MM.1S (cell line): ENCODE data around the gene C13orf46.

Experiments
- DNase-seq: peaks from one replicate; pipeline ENCODE4 v3.0.0-alpha.2; 2015
- H2AFZ ChIP-seq: fragments of 300-600 bp; sonication (generic); 2 replicates; pipeline ENCODE4 v1.6.0; 2016; ENCODE audit warnings: antibody characterized with exemption, low read length
- H3F3A ChIP-seq: fragments of 300-600 bp; sonication (generic); 2 replicates; pipeline ENCODE4 v1.6.1; 2016; ENCODE audit warnings: mild to moderate bottlenecking, antibody characterized with exemption, low read length, moderate library complexity, mixed read lengths; ENCODE audit not compliant: insufficient read depth
- H3K27ac ChIP-seq: fragments of 300-600 bp; sonication (generic); 2 replicates; pipeline ENCODE4 v1.5.1; 2016; ENCODE audit warnings: mild to moderate bottlenecking, low read length
- H3K27me3 ChIP-seq: fragments of 300-600 bp; sonication (generic); replicated peaks from 2 replicates; pipeline ENCODE4 v1.6.0; 2016; ENCODE audit warnings: low read length; ENCODE audit not compliant: insufficient read depth
- H3K36me3 ChIP-seq: fragments of 300-600 bp; sonication (generic); replicated peaks from 2 replicates; pipeline ENCODE4 v1.6.1; 2016; ENCODE audit warnings: mild to moderate bottlenecking, low read length, mixed read lengths; ENCODE audit not compliant: insufficient read depth
- H3K4me1 ChIP-seq: fragments of 300-600 bp; sonication (generic); 2 replicates; pipeline ENCODE4 v1.6.1; 2016; ENCODE audit warnings: low read length, mixed read lengths
- H3K4me2 ChIP-seq: fragments of 300-600 bp; sonication (generic); 2 replicates; pipeline ENCODE4 v1.6.0; 2016; ENCODE audit warnings: low read depth, low read length
- H3K4me3 ChIP-seq: fragments of 300-600 bp; sonication (generic); 2 replicates; pipeline ENCODE4 v1.5.1; 2016; ENCODE audit warnings: low read length, mixed read lengths
- H3K79me2 ChIP-seq: fragments of 300-600 bp; sonication (generic); 2 replicates; pipeline ENCODE4 v1.6.1; 2016; ENCODE audit warnings: mixed run types, low read length, mixed read lengths
- H3K9ac ChIP-seq: fragments of 300-600 bp; sonication (generic); 2 replicates; pipeline ENCODE4 v1.6.1; 2016; ENCODE audit warnings: low read length, mixed read lengths
- H3K9me2 ChIP-seq: fragments of 300-600 bp; sonication (generic); replicated peaks from 2 replicates; pipeline ENCODE4 v1.6.1; 2016; ENCODE audit warnings: mild to moderate bottlenecking, low read length, mixed read lengths; ENCODE audit not compliant: insufficient read depth
- H3K9me3 ChIP-seq: fragments of 300-600 bp; sonication (generic); replicated peaks from 2 replicates; pipeline ENCODE4 v1.6.1; 2016; ENCODE audit warnings: mild to moderate bottlenecking, low read length, mixed read lengths; ENCODE audit not compliant: insufficient read depth
- H4K20me1 ChIP-seq: fragments of 300-600 bp; sonication (generic); 2 replicates; pipeline ENCODE4 v1.6.1; 2016; ENCODE audit warnings: mild to moderate bottlenecking, low read length, moderate library complexity, mixed read lengths; ENCODE audit not compliant: insufficient read depth
- EZH2 ChIP-seq: fragments of 300-600 bp; sonication (generic); optimal IDR thresholded peaks from 2 replicates; pipeline ENCODE3; 2017; ENCODE audit warnings: low read depth, mild to moderate bottlenecking, antibody characterized with exemption, low read length, mixed read lengths
- EZH2phosphoT487 ChIP-seq: fragments of 300-600 bp; sonication (generic); IDR thresholded peaks from 2 replicates; pipeline ENCODE4 v1.6.1; 2018; ENCODE audit warnings: antibody characterized with exemption, low read length
- TF ChIP-seq, protein P1 (sequence below): fragments of 300-600 bp; sonication (generic); IDR thresholded peaks from 2 replicates; pipeline ENCODE4 v1.5.1; 2016; ENCODE audit warnings: antibody characterized with exemption, low read length, mixed read lengths

Gene C13orf46

DNA sequence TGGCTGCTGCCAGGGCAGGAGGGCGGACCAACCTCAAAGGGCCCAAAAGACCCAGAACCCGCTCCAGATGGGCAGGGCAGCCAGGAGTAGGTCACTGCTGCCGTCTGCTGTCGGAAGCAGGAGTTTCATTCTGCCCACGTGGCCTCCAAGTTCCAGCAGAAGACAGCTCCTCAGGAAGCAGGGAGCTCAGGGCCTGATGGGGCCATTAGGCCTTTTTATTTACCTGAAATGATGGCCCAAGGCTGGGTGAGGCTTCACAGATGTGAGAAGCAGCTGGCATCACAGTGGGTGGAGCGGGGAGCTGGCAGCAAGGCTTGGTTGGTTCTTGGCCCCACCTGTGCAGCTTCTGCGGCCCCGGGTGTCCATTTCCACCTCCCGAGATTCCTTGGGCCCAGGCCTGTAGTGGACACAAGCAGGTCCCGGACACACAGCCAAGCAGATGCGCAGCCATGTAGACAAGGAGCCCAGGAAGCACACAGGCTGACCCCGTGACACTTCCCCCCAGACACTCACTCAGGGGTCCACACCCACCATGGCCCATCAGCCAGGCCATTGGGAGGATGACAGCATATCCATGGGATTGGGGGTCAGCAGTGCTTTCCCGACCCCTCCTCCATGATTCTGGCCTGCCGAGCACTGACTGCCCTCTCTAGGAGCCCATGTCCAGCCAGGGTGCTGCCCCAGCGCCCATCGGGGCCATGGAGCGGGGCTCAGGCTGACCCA lies 26.4 kb downstream of the C13orf46 start:
- Histone ChIP-seq H2AFZ (no peak overlapping the region), H4K20me1 (no peaks in the 10 kb centered on the region), H3K36me3 (no peaks in the 10 kb centered on the region), H3K4me1 (no peaks in the 10 kb centered on the region), H3K27me3 (no peaks in the 10 kb centered on the region), H3K9me3 (no peaks in the 10 kb centered on the region), H3K9ac (no peak overlapping the region), H3K9me2 (no peaks in the 10 kb centered on the region), H3K79me2 (no peaks in the 10 kb centered on the region), H3F3A (no peaks in the 10 kb centered on the region), H3K4me3 (no peak overlapping the region), H3K27ac (no peak overlapping the region), H3K4me2 (no peak overlapping the region)
- TF ChIP-seq EZH2 (no peak), EZH2phosphoT487 (no peak)
- TF ChIP-seq, protein P1, sequence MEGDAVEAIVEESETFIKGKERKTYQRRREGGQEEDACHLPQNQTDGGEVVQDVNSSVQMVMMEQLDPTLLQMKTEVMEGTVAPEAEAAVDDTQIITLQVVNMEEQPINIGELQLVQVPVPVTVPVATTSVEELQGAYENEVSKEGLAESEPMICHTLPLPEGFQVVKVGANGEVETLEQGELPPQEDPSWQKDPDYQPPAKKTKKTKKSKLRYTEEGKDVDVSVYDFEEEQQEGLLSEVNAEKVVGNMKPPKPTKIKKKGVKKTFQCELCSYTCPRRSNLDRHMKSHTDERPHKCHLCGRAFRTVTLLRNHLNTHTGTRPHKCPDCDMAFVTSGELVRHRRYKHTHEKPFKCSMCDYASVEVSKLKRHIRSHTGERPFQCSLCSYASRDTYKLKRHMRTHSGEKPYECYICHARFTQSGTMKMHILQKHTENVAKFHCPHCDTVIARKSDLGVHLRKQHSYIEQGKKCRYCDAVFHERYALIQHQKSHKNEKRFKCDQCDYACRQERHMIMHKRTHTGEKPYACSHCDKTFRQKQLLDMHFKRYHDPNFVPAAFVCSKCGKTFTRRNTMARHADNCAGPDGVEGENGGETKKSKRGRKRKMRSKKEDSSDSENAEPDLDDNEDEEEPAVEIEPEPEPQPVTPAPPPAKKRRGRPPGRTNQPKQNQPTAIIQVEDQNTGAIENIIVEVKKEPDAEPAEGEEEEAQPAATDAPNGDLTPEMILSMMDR = no peak
- DNase-seq = no peak

DNA sequence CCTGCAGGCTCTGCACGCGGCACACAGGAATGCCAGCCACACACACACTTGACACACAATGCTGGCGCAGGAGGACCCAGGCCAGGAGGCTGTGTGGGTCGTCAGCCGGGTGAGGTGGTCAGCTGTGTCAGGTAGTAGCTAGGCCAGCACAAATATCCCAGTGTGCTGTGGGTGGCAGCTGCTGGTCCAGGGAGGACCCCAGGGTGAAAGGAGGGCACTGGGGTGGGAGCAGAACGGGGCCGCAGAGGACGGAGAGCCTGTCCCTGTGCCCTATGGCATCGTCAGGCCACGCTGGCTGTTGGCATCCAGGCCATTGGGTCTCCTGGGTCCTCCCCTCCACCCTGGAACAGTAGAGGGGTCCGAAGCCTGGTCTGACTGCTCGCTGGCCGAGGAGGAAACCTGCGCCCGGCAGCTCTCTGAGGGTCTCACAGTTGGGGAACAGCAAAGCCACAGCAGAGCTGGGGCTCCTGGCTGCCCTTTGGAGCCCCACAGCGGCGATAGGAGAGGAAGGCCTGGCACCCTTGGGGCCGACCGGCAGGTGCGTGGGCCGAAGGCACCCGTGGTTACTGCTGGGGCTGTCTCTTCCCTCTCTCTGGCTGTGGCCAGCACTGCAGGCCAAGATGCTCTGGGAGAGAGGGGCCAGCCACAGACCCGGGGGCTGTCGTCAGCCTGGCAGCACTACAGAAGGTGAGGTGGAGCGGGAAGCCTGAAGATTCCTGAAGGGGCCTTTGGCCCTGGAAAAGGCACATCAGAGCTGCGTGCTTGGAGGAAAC lies 27.3 kb downstream of the C13orf46 start:
- no peak overlapping the region for H3K9ac ChIP-seq
- no peaks in the 10 kb centered on the region for H3K9me3 ChIP-seq
- TF ChIP-seq, protein P1 = no peak
- no peak for TF ChIP-seq EZH2phosphoT487
- no peaks in the 10 kb centered on the region for H3K27me3 ChIP-seq
- no peak for DNase-seq
- H3K4me3 ChIP-seq = no peak overlapping the region
- no peak overlapping the region for H2AFZ ChIP-seq
- no peaks in the 10 kb centered on the region for H4K20me1 ChIP-seq
- no peaks in the 10 kb centered on the region for H3F3A ChIP-seq
- no peak overlapping the region for H3K4me2 ChIP-seq
- H3K36me3 ChIP-seq = no peaks in the 10 kb centered on the region
- no peaks in the 10 kb centered on the region for H3K9me2 ChIP-seq
- no peaks in the 10 kb centered on the region for H3K79me2 ChIP-seq
- no peaks in the 10 kb centered on the region for H3K4me1 ChIP-seq
- H3K27ac ChIP-seq = no peak overlapping the region

DNA sequence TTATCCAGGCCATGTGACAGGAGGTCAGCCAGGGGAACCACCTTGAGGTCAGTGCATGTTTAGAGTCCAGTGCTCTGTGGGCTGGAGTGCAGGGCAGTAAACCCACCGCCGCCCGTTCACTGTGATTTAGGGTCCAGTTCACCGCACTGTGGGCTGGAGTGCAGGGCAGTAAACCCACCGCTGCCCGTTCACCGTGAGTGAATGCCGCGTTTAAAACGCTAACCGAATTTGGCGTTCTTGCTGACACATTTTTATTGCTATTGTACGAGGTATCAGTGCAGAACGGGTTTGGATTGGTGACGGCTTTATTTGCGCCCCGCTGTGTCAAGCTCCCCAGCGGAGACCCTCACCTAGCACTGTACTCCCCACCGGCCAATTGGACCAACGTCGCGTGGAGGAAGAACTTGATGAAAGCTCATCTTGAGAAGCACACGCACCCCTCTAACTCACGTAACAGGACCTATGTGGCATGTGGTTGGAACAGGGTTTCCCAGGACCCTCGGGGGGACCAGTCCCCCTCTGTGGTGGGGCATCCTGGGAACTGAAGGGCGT lies 27.9 kb downstream of the C13orf46 start:
- H4K20me1 ChIP-seq = no peaks in the 10 kb centered on the region
- no peaks in the 10 kb centered on the region for H3K9me3 ChIP-seq
- no peaks in the 10 kb centered on the region for H3K79me2 ChIP-seq
- no peak for DNase-seq
- H3K36me3 ChIP-seq = no peaks in the 10 kb centered on the region
- no peak overlapping the region for H3K4me2 ChIP-seq
- H3K27me3 ChIP-seq = no peaks in the 10 kb centered on the region
- no peak overlapping the region for H3K4me3 ChIP-seq
- H2AFZ ChIP-seq = no peak overlapping the region
- no peaks in the 10 kb centered on the region for H3K9me2 ChIP-seq
- H3F3A ChIP-seq = no peaks in the 10 kb centered on the region
- TF ChIP-seq EZH2 = no peak
- TF ChIP-seq, protein P1 = no peak
- TF ChIP-seq EZH2phosphoT487 = no peak
- H3K27ac ChIP-seq = no peak overlapping the region
- H3K9ac ChIP-seq = no peak overlapping the region
- H3K4me1 ChIP-seq = no peaks in the 10 kb centered on the region
